GM10266 (cell line): Measurements from ENCODE around the gene EVPL.

Experiments used
- DNase-seq: peaks from one replicate; pipeline ENCODE4 v3.0.0; 2012; ENCODE audit errors: extremely low spot score
- TF ChIP-seq, protein P1 (sequence below): IDR thresholded peaks from 2 replicates; pipeline ENCODE4 v1.5.1; 2012; ENCODE audit warnings: mild to moderate bottlenecking, low read depth; ENCODE audit not compliant: control insufficient read depth, insufficient read depth; ENCODE audit errors: missing control alignments

EVPL gene

DNA sequence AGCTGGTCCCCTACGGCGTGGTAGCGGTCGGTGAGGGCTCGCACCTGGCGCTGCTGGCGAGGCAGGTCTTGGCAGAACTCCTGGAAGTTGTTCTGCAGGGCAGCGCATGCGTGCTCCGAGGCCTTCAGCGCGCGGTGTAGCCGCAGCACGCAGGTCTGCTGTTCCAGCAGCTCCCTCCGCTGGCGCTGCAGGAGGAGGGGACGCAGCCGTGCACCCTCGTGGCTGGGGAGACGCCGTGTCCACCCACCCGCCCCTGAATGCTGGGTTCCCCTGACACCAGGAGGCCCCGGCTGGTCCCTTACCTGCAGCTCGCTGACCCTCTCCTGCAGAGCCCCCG, 12.2 kb downstream of the EVPL start:
- TF ChIP-seq, protein P1, sequence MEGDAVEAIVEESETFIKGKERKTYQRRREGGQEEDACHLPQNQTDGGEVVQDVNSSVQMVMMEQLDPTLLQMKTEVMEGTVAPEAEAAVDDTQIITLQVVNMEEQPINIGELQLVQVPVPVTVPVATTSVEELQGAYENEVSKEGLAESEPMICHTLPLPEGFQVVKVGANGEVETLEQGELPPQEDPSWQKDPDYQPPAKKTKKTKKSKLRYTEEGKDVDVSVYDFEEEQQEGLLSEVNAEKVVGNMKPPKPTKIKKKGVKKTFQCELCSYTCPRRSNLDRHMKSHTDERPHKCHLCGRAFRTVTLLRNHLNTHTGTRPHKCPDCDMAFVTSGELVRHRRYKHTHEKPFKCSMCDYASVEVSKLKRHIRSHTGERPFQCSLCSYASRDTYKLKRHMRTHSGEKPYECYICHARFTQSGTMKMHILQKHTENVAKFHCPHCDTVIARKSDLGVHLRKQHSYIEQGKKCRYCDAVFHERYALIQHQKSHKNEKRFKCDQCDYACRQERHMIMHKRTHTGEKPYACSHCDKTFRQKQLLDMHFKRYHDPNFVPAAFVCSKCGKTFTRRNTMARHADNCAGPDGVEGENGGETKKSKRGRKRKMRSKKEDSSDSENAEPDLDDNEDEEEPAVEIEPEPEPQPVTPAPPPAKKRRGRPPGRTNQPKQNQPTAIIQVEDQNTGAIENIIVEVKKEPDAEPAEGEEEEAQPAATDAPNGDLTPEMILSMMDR = no peak
- DNase-seq = no peak

DNA sequence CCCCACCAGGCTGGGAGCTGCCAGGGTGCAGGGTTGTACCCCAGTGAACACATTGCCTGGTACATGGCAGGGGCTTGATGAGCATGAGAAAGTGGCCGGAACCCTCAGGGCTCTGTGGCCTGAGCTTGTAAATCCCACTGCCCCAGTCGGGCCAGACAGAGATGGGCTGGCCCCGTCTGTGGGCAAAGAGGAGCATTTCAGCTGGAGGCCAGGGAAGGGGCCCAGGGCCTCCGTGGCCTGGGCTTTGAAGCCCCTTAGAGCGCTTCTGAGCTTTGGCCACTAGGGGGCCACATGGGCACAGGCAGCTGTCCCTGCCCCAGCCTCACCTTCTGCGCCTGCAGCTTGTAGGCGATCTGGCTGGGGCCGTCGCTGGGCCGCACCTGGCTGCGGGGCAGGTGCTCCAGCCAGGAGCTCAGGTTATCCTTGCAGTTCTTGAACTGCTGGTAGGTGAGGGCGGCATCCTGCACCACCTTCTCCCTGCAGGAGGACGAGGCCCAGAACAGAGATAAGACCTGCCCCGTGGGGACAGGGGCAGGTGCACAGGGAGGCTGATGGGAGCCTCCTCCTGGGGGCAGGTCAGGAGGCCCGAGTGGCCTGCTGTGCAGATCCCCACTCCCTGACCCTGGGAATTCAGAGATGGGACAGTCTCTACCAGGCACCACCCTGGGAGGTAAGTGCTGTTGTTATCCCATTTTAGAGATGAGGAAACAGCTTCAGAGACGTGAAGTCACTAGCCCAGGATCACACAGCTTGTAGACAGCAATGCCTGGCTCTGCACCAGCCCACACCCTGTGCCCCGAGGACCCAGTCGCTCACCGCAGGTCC, 12.8 kb downstream of the EVPL start:
- DNase-seq = peak; percentile 95
- TF ChIP-seq, protein P1 = peak; percentile 97

DNA sequence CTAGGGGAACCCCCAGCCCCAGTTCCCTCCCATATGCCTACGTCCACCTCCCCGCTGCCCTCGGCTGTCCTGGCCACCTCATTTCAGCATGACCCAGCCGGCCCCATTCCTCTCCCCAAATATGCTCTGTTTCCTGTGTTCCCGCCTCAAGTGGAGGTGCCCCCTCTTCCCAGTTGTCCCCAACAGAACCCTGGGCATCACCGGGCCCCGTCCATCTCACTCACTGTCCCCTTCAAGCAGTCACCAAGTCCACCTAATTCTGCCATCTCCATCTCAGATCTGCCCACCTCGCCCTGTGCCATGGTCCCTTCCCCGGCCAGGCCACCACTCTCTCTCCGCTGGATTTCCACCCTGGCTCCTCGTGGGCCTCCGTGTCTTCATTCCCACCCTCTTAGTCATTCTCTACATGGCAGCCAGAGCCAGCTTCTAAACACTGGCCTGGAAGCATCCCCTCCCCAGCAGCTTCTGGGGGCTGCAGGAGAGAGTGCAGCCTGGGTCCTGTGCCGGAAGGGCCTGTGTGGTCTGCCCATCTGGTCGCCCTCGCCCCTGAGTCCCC, 13.7 kb downstream of the EVPL start:
- DNase-seq = no peak
- TF ChIP-seq, protein P1 = no peak

DNA sequence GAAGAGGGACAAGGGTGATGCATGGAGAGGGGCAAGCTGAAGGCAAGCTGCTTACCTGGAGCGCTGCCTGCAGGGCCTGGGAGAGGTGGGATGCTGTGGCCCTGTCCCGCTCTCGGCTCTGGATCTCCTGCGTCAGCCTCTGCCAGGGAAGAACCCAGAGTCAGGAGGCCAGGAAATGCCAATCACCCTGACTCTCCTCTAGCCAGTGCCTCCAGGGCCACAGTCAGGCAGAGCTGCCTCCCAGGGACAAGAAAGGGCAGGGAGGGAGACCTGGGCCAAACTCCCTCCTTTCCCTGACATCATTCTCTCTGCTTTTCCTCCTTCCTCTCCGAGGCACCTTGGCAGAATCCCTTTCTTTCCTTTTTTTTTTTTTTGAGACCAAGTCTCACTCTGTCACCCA, 15.2 kb downstream of the EVPL start:
- TF ChIP-seq, protein P1 = no peak
- no peak for DNase-seq

DNA sequence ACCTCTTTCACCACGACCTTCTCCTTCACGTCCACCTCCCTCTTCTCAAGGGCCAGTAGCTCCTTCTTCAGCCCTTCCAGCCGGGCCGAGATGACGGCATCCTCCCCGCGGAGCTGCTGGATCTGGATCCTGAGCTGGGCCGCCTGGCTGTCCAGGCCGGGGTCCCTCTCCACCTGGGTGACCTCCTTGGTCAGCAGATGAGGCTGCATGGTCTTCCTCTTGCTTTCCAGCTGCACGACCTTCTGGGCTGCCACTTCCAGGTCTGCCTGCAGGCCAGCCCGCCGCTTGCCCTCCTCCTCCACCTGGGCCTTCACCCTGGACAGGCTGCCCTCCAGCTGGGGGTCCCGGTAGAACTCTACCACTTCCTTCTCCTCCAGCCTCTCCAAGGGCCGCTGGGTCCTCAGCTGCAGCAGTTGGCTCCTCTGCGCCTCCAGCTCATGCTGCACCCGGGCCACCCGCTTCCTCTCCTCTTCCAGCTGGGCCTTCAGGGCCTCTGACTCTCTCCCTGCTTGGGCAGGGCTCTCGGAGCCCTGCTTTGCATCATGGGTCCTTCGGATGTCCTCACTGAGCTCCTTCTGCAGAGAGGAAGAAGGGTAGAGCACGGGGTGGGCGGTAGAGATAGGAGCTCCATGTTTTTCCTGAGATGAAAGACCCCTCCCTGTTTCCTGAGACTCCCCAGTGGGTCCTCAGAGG, 17.0 kb downstream of the EVPL start:
- DNase-seq = no peak
- TF ChIP-seq, protein P1 = no peak

DNA sequence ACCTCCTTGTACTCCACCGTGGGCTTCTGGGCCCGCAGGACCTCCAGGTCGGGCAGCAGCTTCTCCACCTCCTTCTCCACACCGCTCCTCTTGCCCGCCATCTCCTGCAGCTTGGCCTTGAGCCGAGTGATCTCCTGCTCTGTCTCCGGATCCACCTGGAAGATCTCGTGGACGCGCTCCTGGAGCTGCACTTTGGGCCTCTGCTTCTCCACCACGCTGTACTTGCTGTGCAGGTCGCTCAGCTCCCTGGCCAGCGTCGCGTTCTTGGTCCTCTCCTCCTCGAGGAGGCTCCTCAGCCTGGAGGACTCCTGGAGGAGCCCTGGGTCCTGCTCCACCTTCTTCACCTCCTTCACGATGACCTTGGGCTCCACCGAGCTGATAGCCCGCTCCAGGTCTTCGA, 17.7 kb downstream of the EVPL start:
- TF ChIP-seq, protein P1 = no peak
- no peak for DNase-seq
